Hepatic stellate cell (primary cell): ENCODE results near the gene OCA2.
"Not testable (repeated sequence)": the region's sequence is repeated elsewhere in the genome, so short reads cannot be mapped to it uniquely, and the experiment has no call there.

Experiments used
- DNase-seq: peaks from one replicate; pipeline ENCODE4 v3.0.0; 2011; ENCODE audit warnings: low spot score

The OCA2 gene

DNA sequence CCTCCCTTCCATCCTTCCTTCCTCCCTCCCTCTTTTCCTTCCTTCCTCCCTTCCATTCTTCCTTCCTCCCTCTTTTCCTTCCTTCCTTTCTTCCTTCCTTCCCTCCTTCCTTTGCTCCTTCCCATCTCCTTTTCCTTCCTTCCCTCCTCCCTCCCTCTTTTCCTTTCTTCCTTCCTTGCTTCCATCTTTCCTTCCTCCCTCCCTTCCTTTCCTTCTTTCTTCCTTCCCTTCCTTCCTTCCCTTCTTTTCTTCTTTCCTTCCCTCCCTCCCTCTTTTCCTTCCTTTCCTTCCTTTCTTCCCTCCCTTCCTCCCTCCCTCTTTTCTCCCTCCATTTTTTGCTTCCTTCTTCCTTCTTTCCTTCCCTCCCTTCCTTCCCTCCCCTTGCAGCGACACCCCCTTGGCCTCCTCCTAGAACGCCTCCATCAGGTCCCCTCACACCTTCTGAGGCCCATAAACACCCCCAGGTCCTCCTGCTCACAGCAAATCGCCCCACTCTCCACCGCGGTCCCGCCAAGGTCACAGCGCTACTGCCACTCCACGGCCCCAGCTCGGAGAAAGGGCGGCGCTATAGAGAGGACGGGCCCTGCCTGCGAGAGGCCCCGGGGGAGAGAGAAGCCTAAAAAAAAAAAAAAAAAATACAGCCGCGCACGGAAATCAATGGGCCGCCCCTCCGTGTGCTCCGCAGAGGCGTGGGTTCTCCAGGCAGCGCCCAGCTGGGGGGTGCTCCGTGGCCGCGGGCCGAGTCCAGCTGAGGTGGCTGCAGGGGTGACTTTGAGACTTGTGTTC lies 328.2 kb downstream of the OCA2 start:
- no peak for DNase-seq

DNA sequence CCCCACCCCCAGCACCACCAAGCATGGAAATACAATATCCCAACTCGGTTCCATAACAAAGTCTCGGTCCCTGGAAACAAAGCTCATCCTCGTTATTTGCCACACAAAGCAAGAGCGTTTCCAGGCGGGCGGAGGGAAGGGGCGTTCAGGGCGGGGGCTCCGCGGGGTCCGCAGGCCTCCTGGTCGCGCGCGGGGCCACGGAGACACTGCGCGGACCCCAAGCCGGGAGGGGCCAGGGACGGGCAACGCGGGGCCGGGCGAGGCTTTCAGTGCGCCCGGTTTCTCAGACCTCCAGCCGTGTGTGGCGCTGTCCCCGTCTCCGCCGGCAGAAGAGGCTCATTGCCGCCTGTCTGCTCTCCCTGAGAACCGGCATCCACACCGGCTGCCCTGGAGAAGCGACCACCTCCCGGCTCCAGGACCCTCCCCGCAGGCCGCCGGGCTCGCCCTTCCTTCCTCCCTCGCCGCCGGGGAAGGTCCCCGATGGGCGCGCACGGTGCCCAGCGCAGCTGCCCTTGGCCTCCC lies 329.0 kb downstream of the OCA2 start:
- no peak for DNase-seq

DNA sequence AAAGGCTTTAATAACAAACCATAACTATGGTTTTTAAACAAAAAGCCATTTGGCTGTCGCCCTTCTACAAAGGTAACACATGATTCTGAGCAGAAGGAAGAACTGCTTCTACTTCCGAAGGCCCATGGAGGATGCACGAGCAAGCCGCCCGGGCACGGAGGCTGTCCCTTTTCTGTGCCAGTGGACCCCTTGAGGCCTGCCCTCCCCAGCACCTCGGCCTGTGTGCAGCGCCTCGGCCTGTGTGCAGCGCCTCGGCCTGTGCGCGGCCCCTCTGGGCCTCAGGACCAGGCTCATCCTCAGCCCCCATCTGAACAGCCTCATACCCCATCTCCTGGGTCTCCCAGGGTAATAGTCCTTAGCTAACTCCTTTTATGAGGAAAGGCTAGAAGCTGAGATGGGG lies 329.5 kb downstream of the OCA2 start:
- no peak for DNase-seq

DNA sequence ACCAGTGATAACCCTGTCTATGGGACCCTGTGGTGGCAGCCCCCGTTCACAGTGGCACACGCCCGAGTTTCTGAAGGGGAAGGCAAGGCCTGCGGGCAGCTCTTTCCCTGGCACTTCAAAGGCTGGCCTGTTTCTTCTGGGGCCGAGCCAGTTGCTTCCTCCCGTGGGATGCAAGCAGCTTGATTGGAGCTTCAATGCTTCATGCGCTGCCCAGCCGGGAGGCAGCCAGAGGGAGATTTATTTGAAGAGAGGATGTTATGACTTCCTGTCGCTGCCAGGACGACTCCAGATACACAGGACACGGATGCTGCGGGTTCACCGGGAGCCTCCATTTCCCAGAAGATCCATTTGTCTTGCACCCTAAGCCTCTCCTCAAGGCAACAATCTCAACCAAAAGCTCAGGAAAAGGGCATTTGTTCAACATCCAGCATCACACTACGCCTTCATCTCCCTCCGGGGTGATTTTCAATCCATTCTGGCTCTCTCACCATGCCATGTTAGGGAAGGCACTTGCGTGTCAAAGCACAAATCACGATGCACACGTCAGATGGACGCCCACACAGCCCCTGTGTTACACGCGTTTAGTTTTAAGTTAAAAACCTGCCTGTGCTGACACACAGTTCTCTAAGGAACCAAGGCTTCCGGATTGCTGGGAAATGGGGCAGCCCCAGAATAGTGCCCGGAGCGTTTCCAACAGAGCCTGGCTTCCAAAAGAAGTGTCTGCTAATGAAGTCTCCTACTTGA lies 330.2 kb downstream of the OCA2 start:
- DNase-seq: no peak

- DNase-seq: no peak
Observed at GRCh38 chr15:27767918-27768640, 331.0 kb downstream of the OCA2 start.

- DNase-seq: not testable (repeated sequence)
Observed at GRCh38 chr15:27767430-27767829, 331.7 kb downstream of the OCA2 start.

DNA sequence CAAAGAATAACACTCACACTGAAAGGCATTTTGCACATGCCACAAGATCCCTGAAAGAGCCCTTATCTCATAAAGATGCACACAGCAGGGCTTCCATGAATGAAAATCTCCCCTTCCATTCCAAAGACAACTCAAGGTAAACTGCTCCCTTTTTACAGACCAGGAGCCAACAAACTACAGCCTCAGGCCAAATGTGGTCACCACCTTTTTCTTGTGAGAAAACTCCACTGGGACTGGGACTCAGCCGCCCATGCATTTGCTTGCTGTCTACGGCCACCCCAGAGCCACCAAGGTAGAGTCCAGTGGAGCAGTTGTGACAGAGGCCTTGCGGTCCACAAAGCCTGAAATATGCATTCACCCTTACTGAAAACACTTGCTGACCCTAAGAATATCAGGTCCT lies 334.8 kb downstream of the OCA2 start:
- DNase-seq: no peak

DNA sequence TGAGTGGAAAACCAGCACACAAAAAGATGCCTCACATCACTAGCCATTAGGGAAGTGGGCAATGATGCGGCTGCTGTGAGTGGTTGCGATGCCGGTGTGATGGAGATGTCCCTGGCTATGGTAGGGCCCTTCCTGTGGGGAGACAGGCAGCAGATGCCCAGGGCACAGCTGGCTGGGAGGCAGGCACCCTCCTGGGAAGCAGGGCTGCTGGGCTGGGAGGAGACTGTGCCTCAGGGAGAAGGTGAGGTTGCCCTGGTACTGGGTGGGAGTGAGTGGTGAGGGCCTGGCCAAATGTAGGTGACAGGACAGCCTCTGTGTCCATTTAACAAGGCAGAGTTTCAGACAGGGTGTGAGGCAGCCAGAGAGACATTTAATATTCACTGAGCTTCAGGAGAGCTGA lies 335.6 kb downstream of the OCA2 start:
- DNase-seq: no peak

DNA sequence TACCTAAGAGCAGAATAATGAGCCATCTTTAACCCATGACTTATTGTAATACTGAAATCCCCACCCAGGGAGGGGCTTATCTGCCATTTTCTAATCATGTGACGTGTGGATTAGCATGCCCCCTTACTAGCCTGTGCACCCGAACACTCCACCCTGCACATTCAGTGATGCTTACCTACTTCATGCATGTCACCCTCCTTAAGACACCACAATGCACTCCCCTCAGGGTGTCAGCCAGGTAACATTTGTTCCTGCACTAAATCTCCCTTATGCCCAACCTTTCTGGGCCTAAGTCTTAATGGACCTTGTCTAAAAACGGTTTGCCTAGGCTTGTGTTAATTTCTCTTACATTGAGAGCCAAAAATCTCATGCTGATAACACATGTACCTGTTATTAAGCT lies 336.6 kb downstream of the OCA2 start:
- DNase-seq: no peak

DNA sequence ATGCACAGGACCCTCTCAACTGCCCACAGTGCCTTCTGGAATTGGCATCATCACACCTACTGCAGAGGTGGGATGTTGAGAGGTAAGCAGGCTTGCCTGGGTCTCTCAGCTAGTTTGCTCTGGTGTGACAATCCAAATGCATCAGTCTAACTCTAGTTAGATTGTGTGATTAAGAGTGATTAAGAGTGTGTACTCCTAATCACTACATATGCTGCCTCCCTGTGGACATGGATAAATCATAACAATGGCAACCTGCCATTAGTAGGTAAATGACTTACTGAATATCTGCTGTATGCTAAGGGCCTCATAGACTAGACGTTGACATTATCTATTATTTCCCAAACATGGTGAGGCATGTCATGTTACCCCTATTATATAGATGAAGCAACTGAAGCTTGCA lies 342.1 kb downstream of the OCA2 start:
- DNase-seq: no peak

GRCh38 chr15:27752691-27753090 lies 346.4 kb downstream of the OCA2 start:
- no peak for DNase-seq

GRCh38 chr15:27747997-27748396 lies 351.1 kb downstream of the OCA2 start:
- no peak for DNase-seq

DNA sequence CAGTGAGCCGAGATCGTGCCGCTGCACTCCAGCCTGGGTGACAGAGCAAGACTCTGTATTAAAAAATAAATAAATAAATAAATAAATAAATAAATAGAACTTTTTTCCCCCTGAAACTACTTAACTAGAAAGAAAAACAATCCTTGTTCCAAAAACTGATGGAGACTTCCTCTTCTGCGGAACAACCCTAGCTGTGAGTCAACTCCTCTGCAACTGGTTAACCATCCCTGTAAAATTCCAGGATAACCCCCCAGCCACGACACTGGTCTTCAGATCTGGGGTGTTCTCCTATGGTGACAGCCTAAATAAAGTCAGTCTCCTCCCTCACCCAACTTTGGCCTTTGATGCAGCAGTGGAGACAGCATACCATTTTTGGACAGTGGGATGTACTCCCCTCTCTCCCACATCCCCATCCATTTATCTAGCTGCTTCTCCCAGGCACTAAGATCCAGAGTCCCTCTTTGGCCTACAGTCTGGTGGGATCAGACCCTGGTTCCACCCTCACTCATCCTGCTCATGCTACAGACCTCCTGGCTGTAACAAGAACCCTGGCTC lies 352.6 kb downstream of the OCA2 start:
- DNase-seq: no peak

DNA sequence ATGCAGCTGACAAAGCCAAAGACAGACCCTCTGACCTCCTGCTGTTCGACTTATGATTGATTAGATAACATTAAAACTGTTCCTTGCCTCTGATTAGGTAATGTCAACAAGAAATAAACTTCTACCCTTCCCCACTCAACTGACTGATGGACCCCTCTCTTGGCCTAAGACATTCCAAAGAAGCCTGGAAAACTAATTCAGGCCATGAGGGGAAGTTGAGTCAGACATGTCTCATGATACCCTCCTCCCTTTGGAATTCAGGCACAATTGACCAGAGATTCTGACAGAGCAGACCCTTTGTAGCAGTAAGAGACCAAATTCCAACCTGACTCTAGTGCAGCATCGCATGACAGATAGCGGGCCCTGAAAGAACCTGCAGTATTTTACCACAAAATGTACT lies 354.5 kb downstream of the OCA2 start:
- DNase-seq: no peak

DNA sequence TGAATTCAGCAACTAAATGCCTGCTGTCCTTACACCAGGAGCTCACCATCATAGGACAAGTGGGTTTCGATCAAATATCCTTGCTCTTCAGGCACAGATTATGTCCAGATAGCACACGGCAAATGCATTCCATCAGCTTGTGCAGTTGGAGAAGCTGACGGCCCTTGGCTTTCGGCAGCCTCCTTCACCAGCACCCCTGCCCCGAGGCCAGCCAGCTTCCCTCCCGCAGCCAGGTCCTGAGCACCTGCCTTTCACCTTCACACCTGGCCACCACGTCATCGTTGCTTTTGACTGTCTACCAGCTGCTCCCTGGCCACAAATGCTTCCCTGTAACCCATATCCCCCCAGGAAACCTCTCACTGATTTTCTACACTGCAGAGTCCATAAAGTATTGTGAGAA lies 355.5 kb downstream of the OCA2 start:
- DNase-seq: no peak

DNA sequence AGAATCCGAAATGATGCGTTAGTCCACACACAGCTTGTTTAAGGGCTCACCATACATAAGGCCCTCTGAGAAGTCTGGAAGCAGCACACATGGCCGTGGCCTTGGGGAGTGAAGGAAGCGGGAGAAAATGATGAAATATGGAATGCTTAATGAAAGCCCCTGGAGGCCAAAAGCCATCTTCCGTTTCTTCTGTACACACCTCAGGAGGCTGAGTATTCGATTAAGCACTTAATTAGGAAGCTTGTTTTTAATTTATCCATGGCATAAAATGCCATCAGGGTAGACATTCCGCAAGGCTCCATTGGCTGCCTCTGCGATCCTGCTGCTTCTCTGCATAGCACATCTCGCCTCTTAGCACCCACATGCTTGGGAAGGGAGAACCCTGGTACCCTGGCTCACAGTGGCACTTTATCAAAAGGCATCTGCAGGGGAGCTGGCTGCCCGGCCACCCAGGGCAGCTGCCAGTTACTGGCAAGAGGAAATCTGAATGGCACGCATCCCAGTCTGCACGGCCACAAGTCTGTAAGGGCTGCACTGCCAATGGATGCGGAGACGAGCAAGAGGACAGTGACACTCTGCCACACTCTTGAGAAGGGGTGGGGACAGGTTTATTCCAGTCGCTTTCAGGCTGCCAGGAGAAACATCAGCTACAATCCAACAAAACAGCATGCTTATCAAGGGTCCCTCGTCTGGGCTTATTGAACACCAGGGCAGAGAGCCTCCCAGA lies 356.2 kb downstream of the OCA2 start:
- no peak for DNase-seq

DNA sequence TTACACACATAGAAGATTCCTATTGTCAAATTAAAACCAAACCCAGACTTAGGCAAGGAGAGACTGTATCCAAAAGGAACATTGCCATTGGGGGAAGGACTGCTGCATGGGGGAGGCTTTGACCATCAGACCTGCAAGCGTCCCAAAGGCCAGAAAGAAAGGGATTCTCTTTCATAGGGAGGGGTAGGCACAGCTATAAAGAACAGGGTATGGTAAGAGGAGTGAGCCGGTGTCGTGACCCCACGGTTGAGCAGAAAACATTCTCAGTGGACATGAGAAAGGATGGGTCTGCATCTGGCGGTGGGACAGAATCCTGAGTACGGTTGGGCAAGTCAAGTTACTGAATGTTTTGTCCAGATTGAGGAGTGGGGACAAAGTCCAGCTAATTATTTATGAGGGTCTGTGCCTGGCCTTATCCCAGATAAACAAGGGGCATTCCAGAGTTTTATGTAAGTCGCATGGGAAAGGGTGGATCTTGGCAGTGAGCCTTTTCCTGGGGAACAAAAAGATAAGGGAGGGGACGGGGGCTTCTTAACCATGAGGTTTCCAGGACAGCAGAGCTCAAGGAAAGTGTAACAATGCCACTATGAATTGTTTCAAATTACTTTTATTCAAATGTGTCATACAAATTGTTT lies 357.8 kb downstream of the OCA2 start:
- DNase-seq: no peak

- DNase-seq: no peak
Observed at GRCh38 chr15:27734785-27735495, 364.2 kb downstream of the OCA2 start.

GRCh38 chr15:27731776-27732175 lies 367.3 kb downstream of the OCA2 start:
- DNase-seq: no peak

GRCh38 chr15:27730868-27731267 lies 368.2 kb downstream of the OCA2 start:
- DNase-seq: no peak

DNA sequence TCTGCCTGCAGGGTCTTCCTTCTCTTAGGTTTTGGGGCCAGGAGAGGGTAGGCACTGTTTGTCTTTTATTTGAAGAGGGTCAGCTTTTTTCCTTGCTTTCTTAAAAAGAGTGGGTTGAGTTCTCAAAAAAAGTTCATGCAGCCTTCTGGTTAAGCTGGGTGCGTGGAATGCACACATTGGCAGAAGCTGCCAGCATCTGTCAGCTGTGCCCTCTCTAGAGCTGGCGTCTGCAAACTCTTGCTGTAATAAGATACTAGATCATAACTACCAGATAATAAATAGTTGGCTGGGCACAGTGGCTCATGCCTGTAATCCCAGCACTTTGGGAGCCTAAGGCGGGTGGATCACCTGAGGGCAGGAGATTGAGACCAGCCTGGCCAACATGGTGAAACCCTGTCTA lies 373.4 kb downstream of the OCA2 start:
- no peak for DNase-seq
